ENCODE measurements around the gene ABCA2. TPM values are rescaled to one million over a fixed set of nuclear protein-coding genes. Genes with fewer than 3 reads are reported as not detected.
A peak's percentile ranks its signal among the peaks of the same experiment; 100 is the strongest.

The ABCA2 gene
- total RNA-seq, 4 donors from 2014 or later, result 18.2 to 27.6 (median 23.7) TPM

GRCh38 chr9:137058521-137059234, 30.6 kb upstream of the ABCA2 start:
- TF ChIP-seq POLR2A (IDR thresholded peaks at IDR 0.05) (no peak), CTCF (IDR thresholded peaks at IDR 0.05) (no peak)
- intact Hi-C loops (cut with DNase I; ENCODE audit: low total_unique reads), result no loop called here
- no peak overlapping the region for H3K4me3 ChIP-seq (ENCODE audit: low read depth, poor library complexity, severe bottlenecking)
- 89 to 92% methylated on average over 9 of the region's 9 CpGs for WGBS, 2 donors
- DNase-seq (ENCODE audit: low spot score in 2 of 2), result no peak

GRCh38 chr9:137057545-137057944, 29.5 kb upstream of the ABCA2 start:
- H3K4me3 ChIP-seq (ENCODE audit: low read depth, poor library complexity, severe bottlenecking), result no peak overlapping the region
- 68% methylated on average over 16 of the region's 16 CpGs for WGBS, 2 donors
- TF ChIP-seq POLR2A (IDR thresholded peaks at IDR 0.05) (no peak), CTCF (IDR thresholded peaks at IDR 0.05) (no peak)
- DNase-seq (ENCODE audit: low spot score in 2 of 2), result no peak
- intact Hi-C loops (cut with DNase I; ENCODE audit: low total_unique reads), result no loop called here

- no peak overlapping the region for H3K4me3 ChIP-seq (ENCODE audit: low read depth, poor library complexity, severe bottlenecking)
- WGBS, 2 donors, result 74 to 80% methylated on average over 17 of the region's 17 CpGs
- no peak for TF ChIP-seq POLR2A (IDR thresholded peaks at IDR 0.05)
- TF ChIP-seq CTCF (IDR thresholded peaks at IDR 0.05), result no peak
- intact Hi-C loops (cut with DNase I; ENCODE audit: low total_unique reads), result no loop called here
- no peak for DNase-seq (ENCODE audit: low spot score in 2 of 2)
These were observed 28.8 kb upstream of the ABCA2 start for GRCh38 chr9:137056739-137057415.

GRCh38 chr9:137055385-137056364, 27.6 kb upstream of the ABCA2 start:
- DNase-seq (ENCODE audit: low spot score in 2 of 2), result peak; percentile 64 to 94
- intact Hi-C loops (cut with DNase I; ENCODE audit: low total_unique reads), result no loop called here
- TF ChIP-seq POLR2A (IDR thresholded peaks at IDR 0.05), result no peak
- TF ChIP-seq CTCF (IDR thresholded peaks at IDR 0.05), result no peak
- WGBS, 2 donors, result 28 to 30% methylated on average over 23 to 26 of the region's 28 CpGs
- no peak overlapping the region for H3K4me3 ChIP-seq (ENCODE audit: low read depth, poor library complexity, severe bottlenecking)

GRCh38 chr9:137054932-137055384, 26.9 kb upstream of the ABCA2 start:
- no peak overlapping the region for H3K4me3 ChIP-seq (ENCODE audit: low read depth, poor library complexity, severe bottlenecking)
- intact Hi-C loops (cut with DNase I; ENCODE audit: low total_unique reads), result no loop called here
- 76 to 81% methylated on average over 12 of the region's 17 CpGs for WGBS, 2 donors
- no peak for DNase-seq (ENCODE audit: low spot score in 2 of 2)
- TF ChIP-seq POLR2A (IDR thresholded peaks at IDR 0.05), result no peak
- TF ChIP-seq CTCF (IDR thresholded peaks at IDR 0.05), result no peak
